Tibial artery (tissue), 4 donors: ENCODE data around the gene DDX20.

ENCODE experiments used
- DNase-seq, 2 donors: peaks; one replicate each; pipeline ENCODE4 v3.0.0-alpha.2; 2019
- H3K27ac ChIP-seq, 2 donors: fragments of 200-600 bp; sonication (generic) in 1 of 2; 1 replicate in 1 of 2; 2 replicates in 1 of 2; pipeline ENCODE4 v1.5.1; 2018 to 2019; ENCODE audit warnings: mild to moderate bottlenecking in 1 of 2
- H3K27me3 ChIP-seq, 2 donors: fragments of 200-600 bp; sonication (generic) in 1 of 2; one replicate each; pipeline versions ENCODE4 v1.5.1 to v1.6.0; 2016 to 2019
- H3K36me3 ChIP-seq, 3 donors: fragments of 200-600 bp; sonication (generic) in 2 of 3; one replicate each; pipeline ENCODE4 v1.5.1; 2016 to 2019; ENCODE audit warnings: mild to moderate bottlenecking in 2 of 3
- H3K4me1 ChIP-seq, 4 donors: fragments of 200-600 bp; sonication (generic) in 2 of 4; 1 replicate in 3 of 4; 2 replicates in 1 of 4; pipeline ENCODE4 v1.5.1; 2016 to 2019
- H3K4me3 ChIP-seq, 2 donors: fragments of 200-600 bp; sonication (generic) in 1 of 2; 1 replicate in 1 of 2; 2 replicates in 1 of 2; pipeline ENCODE4 v1.5.1; 2018 to 2019; ENCODE audit warnings: mild to moderate bottlenecking in 2 of 2
- H3K9me3 ChIP-seq, 3 donors: fragments of 200-600 bp; sonication (generic) in 1 of 3; one replicate each; pipeline ENCODE4 v1.5.1; 2016 to 2019
- CTCF ChIP-seq, 2 experiments: fragments of 200-600 bp in 1 of 2; fragments of 450-650 bp in 1 of 2; IDR thresholded peaks; one replicate each; pipeline ENCODE4 v1.5.1; 2017 to 2019; ENCODE audit warnings: antibody characterized with exemption in 2 of 2, mild to moderate bottlenecking in 1 of 2, moderate library complexity in 1 of 2
- intact Hi-C: fragments of 100-400 bp; cut with DNase I; formaldehyde crosslinking; loops from one replicate; pipeline ENCODE4 v1.15.0; 2023; ENCODE audit warnings: low total_unique reads

DDX20 gene

DNA sequence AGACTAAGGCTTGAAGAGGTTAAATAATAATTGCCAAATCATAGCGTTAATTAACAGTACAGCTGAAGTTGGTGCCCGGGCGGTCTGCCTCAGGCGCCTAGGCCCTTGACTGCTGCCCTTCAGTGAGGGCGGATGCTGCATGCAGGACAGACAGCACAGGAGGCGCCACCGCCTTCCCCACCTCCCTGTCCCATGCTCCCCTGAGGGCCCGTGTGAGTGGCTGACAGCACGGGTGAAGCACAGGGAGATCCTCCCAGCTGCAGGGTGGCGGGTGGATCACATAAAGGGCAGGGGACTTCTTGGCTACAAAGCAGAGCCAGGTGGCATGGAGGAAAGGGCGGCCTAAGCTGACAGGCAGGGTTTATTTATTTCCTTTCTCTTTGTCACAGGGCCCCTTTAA lies 49.1 kb downstream of the DDX20 start:
- TF ChIP-seq CTCF (IDR thresholded peaks at IDR 0.05), result no peak
- Histone ChIP-seq H3K36me3 (no peaks in the 10 kb centered on the region), H3K9me3 (no peaks in the 10 kb centered on the region), H3K4me3 (no peak overlapping the region), H3K27ac (no peak overlapping the region), H3K4me1 (no peaks in the 10 kb centered on the region), H3K27me3 (no peaks in the 10 kb centered on the region)
- intact Hi-C loops, result no loop called here
- no peak for DNase-seq

- no peak for TF ChIP-seq CTCF (IDR thresholded peaks at IDR 0.05)
- no peak overlapping the region for H3K27ac ChIP-seq
- DNase-seq, result no peak
- no peaks in the 10 kb centered on the region for H3K4me1 ChIP-seq
- H3K27me3 ChIP-seq, result no peaks in the 10 kb centered on the region
- no peaks in the 10 kb centered on the region for H3K36me3 ChIP-seq
- H3K4me3 ChIP-seq, result no peak overlapping the region
- no peaks in the 10 kb centered on the region for H3K9me3 ChIP-seq
- intact Hi-C loops, result no loop called here
These were observed 49.5 kb downstream of the DDX20 start for GRCh38 chr1:111805251-111805650.

DNA sequence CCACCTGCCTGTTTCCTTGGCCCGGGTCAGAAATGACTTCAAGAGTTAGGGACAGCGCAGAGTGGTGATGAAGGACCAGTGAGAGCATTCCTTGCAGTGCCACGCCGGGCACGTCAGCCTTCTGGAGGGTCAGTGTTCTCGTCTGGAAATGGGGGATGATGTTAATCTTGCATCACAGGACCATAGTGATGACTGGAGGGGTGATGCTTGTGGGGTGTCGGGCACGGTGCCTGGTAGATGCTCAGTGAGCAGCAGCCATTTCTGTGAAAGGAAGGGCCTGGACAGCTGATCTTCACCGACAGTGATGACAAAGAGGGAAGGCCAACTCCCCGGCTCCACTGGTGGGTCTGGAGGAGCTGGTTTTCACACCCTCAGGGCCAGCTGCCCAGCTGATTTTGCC lies 56.2 kb downstream of the DDX20 start:
- TF ChIP-seq CTCF (IDR thresholded peaks at IDR 0.05), result no peak
- Histone ChIP-seq H3K36me3 (no peaks in the 10 kb centered on the region), H3K4me1 (no peaks in the 10 kb centered on the region), H3K27ac (no peak overlapping the region), H3K9me3 (no peaks in the 10 kb centered on the region), H3K27me3 (no peaks in the 10 kb centered on the region), H3K4me3 (no peak overlapping the region)
- intact Hi-C loops, result no loop called here
- DNase-seq, result no peak

- TF ChIP-seq CTCF (IDR thresholded peaks at IDR 0.05), result no peak
- Histone ChIP-seq H3K4me1 (no peaks in the 10 kb centered on the region), H3K27me3 (no peaks in the 10 kb centered on the region), H3K4me3 (no peak overlapping the region), H3K9me3 (no peaks in the 10 kb centered on the region), H3K27ac (no peak overlapping the region), H3K36me3 (no peaks in the 10 kb centered on the region)
- no peak for DNase-seq
- intact Hi-C loops, result no loop called here
These were observed 56.6 kb downstream of the DDX20 start for GRCh38 chr1:111812306-111812705.

- Histone ChIP-seq H3K9me3 (no peaks in the 10 kb centered on the region), H3K4me3 (no peak overlapping the region), H3K36me3 (no peaks in the 10 kb centered on the region), H3K4me1 (no peaks in the 10 kb centered on the region), H3K27me3 (no peaks in the 10 kb centered on the region), H3K27ac (no peak overlapping the region)
- intact Hi-C loops, result no loop called here
- no peak for TF ChIP-seq CTCF (IDR thresholded peaks at IDR 0.05)
- DNase-seq, result no peak
These were observed 58.0 kb downstream of the DDX20 start for GRCh38 chr1:111813440-111814304.

GRCh38 chr1:111814305-111814628 lies 58.6 kb downstream of the DDX20 start:
- TF ChIP-seq CTCF (IDR thresholded peaks at IDR 0.05), result no peak
- H3K27ac ChIP-seq, result no peak overlapping the region
- no peaks in the 10 kb centered on the region for H3K4me1 ChIP-seq
- no peaks in the 10 kb centered on the region for H3K27me3 ChIP-seq
- intact Hi-C loops, result no loop called here
- DNase-seq, result no peak
- no peak overlapping the region for H3K4me3 ChIP-seq
- H3K9me3 ChIP-seq, result no peaks in the 10 kb centered on the region
- H3K36me3 ChIP-seq, result no peaks in the 10 kb centered on the region
